AG09319 (cell line): ENCODE data around the gene SEC31A.

Source experiments
- DNase-seq: peaks from one replicate; pipeline ENCODE4 v3.0.0-alpha.2; 2010; ENCODE audit warnings: low read depth; ENCODE audit errors: extremely low read depth
- CTCF ChIP-seq: IDR thresholded peaks from 2 replicates; pipeline ENCODE4 v1.5.1; 2011; ENCODE audit warnings: low read depth, mild to moderate bottlenecking, inconsistent platforms, low read length, moderate library complexity

Gene SEC31A

GRCh38 chr4:82770607-82771006, 120.3 kb downstream of the SEC31A start:
- no peak for TF ChIP-seq CTCF
- DNase-seq: no peak
